ENCODE results near the gene CAPZA2. TPM values are rescaled to one million over a fixed set of nuclear protein-coding genes. Genes with fewer than 3 reads are reported as not detected.
A peak's percentile ranks its signal among the peaks of the same experiment; 100 is the strongest.

Gene CAPZA2
- total and polyA plus RNA-seq, 2 experiments from 2014 or later, result 49.1 to 106 TPM

DNA sequence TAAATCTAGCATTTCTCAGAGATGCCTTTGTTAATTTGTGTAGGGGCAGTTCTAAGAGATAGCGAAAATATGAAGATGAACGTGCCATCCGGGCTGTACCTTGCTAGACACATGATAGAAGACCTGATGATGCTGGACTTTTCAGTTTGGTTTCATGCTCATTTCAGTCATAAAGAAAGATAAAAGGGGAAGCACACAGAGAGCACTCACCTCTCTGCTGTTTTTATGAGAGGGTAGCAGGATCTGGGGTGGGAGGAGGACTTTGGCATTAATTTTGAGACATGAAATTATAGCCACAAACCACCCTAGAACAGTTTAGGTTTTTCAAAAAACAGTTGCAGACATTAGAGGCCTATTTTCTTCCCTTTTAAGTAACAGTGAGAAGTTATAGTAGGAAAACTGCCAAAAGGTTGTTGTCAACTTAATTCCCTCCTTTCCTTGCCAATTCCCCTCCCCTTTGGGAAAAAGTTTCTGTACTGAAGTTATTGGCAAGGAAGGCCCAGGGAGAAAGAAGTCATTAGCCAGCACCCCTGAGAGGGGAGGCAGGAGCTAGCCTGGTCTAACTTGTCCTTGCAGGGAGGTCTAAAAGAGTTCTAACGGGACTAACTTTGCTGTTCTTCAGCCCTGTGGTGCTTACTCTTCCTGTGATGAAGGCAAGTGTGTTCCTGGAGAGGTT, 93.6 kb downstream of the CAPZA2 start:
- Histone ChIP-seq H2AFZ (no peak overlapping the region), H3K36me3 (ENCODE audit: insufficient read depth) (no peaks in the 10 kb centered on the region), H3K9me2 (ENCODE audit: insufficient read depth) (no peaks in the 10 kb centered on the region), H3K27me3 (ENCODE audit: insufficient read depth) (no peaks in the 10 kb centered on the region), H3K4me2 (0 out of 2 replicates have a peak overlapping the region, but pooled peaks have one; percentile 83), H4K20me1 (replicated peaks; ENCODE audit: insufficient read depth) (no peaks in the 10 kb centered on the region), H3F3A (replicated peaks; ENCODE audit: low read depth) (no peaks in the 10 kb centered on the region), H3K4me1 (ENCODE audit: insufficient read depth) (peaks cover 51% of the 10 kb centered on the region), H3K27ac (ENCODE audit: low read depth) (no peak overlapping the region), H3K79me2 (replicated peaks; ENCODE audit: insufficient read depth) (peaks cover 61% of the 10 kb centered on the region), H3K4me3 (no peak overlapping the region)
- Mint-ChIP-seq H3K27me3 (ENCODE audit: insufficient read depth, low read depth, poor library complexity) (peaks cover 6% of the 10 kb centered on the region), H3K36me3 (ENCODE audit: low read depth) (peaks cover 3% of the 10 kb centered on the region; the same call in 1 of the 3 replicates), H3K4me1 (peaks cover 45% of the 10 kb centered on the region), H3K27ac (no peak overlapping the region), H3K9me3 (no peaks in the 10 kb centered on the region), H3K4me3 (0 out of 3 replicates have a peak overlapping the region, but pooled peaks have one; percentile 17)
- DNase-seq (ENCODE audit: low spot score), result no peak
- TF ChIP-seq ZNF331 (CRISPR knock-in tag; IDR thresholded peaks at IDR 0.05; ENCODE audit: low read depth) (no peak), POLR2AphosphoS5 (IDR thresholded peaks at IDR 0.05; ENCODE audit: low read depth) (no peak), EZH2 (IDR thresholded peaks at IDR 0.05; ENCODE audit: low read depth, unreplicated experiment) (no peak), STAT1 (IDR thresholded peaks at IDR 0.05; ENCODE audit: unreplicated experiment) (no peak)
- TF ChIP-seq, protein P1, sequence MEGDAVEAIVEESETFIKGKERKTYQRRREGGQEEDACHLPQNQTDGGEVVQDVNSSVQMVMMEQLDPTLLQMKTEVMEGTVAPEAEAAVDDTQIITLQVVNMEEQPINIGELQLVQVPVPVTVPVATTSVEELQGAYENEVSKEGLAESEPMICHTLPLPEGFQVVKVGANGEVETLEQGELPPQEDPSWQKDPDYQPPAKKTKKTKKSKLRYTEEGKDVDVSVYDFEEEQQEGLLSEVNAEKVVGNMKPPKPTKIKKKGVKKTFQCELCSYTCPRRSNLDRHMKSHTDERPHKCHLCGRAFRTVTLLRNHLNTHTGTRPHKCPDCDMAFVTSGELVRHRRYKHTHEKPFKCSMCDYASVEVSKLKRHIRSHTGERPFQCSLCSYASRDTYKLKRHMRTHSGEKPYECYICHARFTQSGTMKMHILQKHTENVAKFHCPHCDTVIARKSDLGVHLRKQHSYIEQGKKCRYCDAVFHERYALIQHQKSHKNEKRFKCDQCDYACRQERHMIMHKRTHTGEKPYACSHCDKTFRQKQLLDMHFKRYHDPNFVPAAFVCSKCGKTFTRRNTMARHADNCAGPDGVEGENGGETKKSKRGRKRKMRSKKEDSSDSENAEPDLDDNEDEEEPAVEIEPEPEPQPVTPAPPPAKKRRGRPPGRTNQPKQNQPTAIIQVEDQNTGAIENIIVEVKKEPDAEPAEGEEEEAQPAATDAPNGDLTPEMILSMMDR (conservative IDR thresholded peaks at IDR 0.05; ENCODE audit: low read depth in 2 of 2), result no peak
- TF ChIP-seq, protein P2, sequence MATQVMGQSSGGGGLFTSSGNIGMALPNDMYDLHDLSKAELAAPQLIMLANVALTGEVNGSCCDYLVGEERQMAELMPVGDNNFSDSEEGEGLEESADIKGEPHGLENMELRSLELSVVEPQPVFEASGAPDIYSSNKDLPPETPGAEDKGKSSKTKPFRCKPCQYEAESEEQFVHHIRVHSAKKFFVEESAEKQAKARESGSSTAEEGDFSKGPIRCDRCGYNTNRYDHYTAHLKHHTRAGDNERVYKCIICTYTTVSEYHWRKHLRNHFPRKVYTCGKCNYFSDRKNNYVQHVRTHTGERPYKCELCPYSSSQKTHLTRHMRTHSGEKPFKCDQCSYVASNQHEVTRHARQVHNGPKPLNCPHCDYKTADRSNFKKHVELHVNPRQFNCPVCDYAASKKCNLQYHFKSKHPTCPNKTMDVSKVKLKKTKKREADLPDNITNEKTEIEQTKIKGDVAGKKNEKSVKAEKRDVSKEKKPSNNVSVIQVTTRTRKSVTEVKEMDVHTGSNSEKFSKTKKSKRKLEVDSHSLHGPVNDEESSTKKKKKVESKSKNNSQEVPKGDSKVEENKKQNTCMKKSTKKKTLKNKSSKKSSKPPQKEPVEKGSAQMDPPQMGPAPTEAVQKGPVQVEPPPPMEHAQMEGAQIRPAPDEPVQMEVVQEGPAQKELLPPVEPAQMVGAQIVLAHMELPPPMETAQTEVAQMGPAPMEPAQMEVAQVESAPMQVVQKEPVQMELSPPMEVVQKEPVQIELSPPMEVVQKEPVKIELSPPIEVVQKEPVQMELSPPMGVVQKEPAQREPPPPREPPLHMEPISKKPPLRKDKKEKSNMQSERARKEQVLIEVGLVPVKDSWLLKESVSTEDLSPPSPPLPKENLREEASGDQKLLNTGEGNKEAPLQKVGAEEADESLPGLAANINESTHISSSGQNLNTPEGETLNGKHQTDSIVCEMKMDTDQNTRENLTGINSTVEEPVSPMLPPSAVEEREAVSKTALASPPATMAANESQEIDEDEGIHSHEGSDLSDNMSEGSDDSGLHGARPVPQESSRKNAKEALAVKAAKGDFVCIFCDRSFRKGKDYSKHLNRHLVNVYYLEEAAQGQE (IDR thresholded peaks at IDR 0.05; ENCODE audit: unreplicated experiment), result no peak
- TF ChIP-seq, protein P3, sequence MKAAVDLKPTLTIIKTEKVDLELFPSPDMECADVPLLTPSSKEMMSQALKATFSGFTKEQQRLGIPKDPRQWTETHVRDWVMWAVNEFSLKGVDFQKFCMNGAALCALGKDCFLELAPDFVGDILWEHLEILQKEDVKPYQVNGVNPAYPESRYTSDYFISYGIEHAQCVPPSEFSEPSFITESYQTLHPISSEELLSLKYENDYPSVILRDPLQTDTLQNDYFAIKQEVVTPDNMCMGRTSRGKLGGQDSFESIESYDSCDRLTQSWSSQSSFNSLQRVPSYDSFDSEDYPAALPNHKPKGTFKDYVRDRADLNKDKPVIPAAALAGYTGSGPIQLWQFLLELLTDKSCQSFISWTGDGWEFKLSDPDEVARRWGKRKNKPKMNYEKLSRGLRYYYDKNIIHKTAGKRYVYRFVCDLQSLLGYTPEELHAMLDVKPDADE (IDR thresholded peaks at IDR 0.05), result no peak
- ATAC-seq, result no peak

DNA sequence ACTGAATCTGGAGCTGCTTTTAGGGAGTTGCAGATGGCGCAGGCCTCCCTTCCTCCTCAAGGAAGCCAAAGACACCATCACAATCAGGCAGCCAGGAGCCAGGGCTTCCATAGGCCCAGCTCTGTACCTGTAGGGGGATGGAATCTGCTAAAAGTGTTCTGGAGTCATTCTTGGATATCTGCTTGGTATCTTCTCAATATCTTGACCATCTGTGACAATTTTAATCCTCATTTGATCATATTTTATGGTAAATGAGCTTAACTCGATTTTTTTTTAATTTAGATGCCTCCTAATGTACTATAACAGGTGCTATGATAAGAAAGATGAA, 94.1 kb downstream of the CAPZA2 start:
- Histone ChIP-seq H4K20me1 (replicated peaks; ENCODE audit: insufficient read depth) (no peaks in the 10 kb centered on the region; the same call in 1 of the 2 replicates), H3K9me2 (ENCODE audit: insufficient read depth) (no peaks in the 10 kb centered on the region), H3F3A (replicated peaks; ENCODE audit: low read depth) (no peaks in the 10 kb centered on the region), H3K79me2 (replicated peaks; ENCODE audit: insufficient read depth) (peaks cover 66% of the 10 kb centered on the region), H3K27me3 (ENCODE audit: insufficient read depth) (no peaks in the 10 kb centered on the region), H3K4me3 (no peak overlapping the region), H3K4me1 (ENCODE audit: insufficient read depth) (peaks cover 49% of the 10 kb centered on the region), H3K4me2 (no peak overlapping the region), H3K36me3 (ENCODE audit: insufficient read depth) (no peaks in the 10 kb centered on the region), H2AFZ (no peak overlapping the region), H3K27ac (ENCODE audit: low read depth) (no peak overlapping the region)
- peaks cover 6% of the 10 kb centered on the region for H3K27me3 Mint-ChIP-seq (ENCODE audit: insufficient read depth, low read depth, poor library complexity)
- no peak overlapping the region for H3K4me3 Mint-ChIP-seq
- TF ChIP-seq EZH2phosphoT487 (IDR thresholded peaks at IDR 0.05; ENCODE audit: unreplicated experiment), result no peak
- H3K9me3 Mint-ChIP-seq, result no peaks in the 10 kb centered on the region
- H3K4me1 Mint-ChIP-seq, result peaks cover 45% of the 10 kb centered on the region
- peaks cover 6% of the 10 kb centered on the region; the same call in 2 of the 3 replicates for H3K36me3 Mint-ChIP-seq (ENCODE audit: low read depth)
- ATAC-seq (no peak), DNase-seq (ENCODE audit: low spot score) (no peak)
- H3K27ac Mint-ChIP-seq, result no peak overlapping the region; the same call in 1 of the 2 replicates

Data from GM23338 (cell line).